ENCODE data around the gene DBF4. TPM values are rescaled to one million over a fixed set of nuclear protein-coding genes. Genes with fewer than 3 reads are reported as not detected.
"Not testable (repeated sequence)": the region's sequence is repeated elsewhere in the genome, so short reads cannot be mapped to it uniquely, and the experiment has no call there.

DBF4 gene
- total RNA-seq, 1 donor from 2014 or later: 72.3 TPM

- H3K4me3 Mint-ChIP-seq (ENCODE audit: low read depth): no peak overlapping the region
- no peak for DNase-seq (ENCODE audit: low spot score)
- peaks cover 26% of the 10 kb centered on the region for H3K4me1 Mint-ChIP-seq (ENCODE audit: low read depth)
- no peak overlapping the region for H3K27ac Mint-ChIP-seq
- H3K9me3 Mint-ChIP-seq: peaks cover 49% of the 10 kb centered on the region
- no peaks in the 10 kb centered on the region for H3K27me3 Mint-ChIP-seq (ENCODE audit: low read depth)
- intact Hi-C loops (cut with micrococcal nuclease): loop anchor here (10.0 kb wide), 2 partner anchors 528 to 718 kb away; partner anchors contain the start of genes CROT and DMTF1
- peaks cover 74% of the 10 kb centered on the region for H3K36me3 Mint-ChIP-seq (ENCODE audit: low read depth)
These were observed 3.9 kb upstream of the DBF4 start for GRCh38 chr7:87872346-87872745.

DNA sequence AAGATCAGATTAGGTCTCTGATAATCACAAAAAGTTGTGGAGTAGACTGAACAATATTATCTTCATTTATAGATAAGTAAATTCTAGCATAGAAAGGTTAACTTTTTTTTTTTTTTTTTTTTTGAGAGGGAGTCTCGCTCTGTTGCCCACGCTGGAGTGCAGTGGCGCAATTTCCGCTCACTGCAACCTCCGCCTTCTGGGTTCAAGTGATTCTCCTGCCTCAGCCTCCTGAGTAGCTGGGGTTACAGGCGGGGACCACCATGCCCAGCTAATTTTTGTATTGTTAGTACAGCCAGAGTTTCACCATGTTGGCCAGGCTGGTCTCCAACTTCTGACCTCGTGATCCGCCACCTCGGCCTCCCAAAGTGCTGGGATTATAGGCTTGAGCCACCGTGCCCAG lies 3.0 kb upstream of the DBF4 start:
- Mint-ChIP-seq H3K9me3 (peaks cover 41% of the 10 kb centered on the region), H3K4me1 (ENCODE audit: low read depth) (peaks cover 31% of the 10 kb centered on the region), H3K36me3 (ENCODE audit: low read depth) (peaks cover 69% of the 10 kb centered on the region)
- intact Hi-C loops (cut with micrococcal nuclease): loop anchor here (10.0 kb wide), 2 partner anchors 529 to 719 kb away; partner anchors contain the start of genes CROT and DMTF1
- not testable (repeated sequence) for H3K27me3 Mint-ChIP-seq (ENCODE audit: low read depth); H3K27ac Mint-ChIP-seq; DNase-seq (ENCODE audit: low spot score); H3K4me3 Mint-ChIP-seq (ENCODE audit: low read depth)

- no peaks in the 10 kb centered on the region for H3K27me3 Mint-ChIP-seq (ENCODE audit: low read depth)
- peak overlapping the region; percentile 88 for H3K4me3 Mint-ChIP-seq (ENCODE audit: low read depth)
- intact Hi-C loops (cut with micrococcal nuclease): loop anchor here (10.0 kb wide), 2 partner anchors 529 to 719 kb away; partner anchors contain the start of genes CROT and DMTF1
- peak overlapping the region; percentile 47 for H3K27ac Mint-ChIP-seq
- DNase-seq (ENCODE audit: low spot score): no peak
- peaks cover 66% of the 10 kb centered on the region for H3K36me3 Mint-ChIP-seq (ENCODE audit: low read depth)
- peaks cover 39% of the 10 kb centered on the region for H3K9me3 Mint-ChIP-seq
- H3K4me1 Mint-ChIP-seq (ENCODE audit: low read depth): peaks cover 36% of the 10 kb centered on the region
These were observed 2.2 kb upstream of the DBF4 start for GRCh38 chr7:87874066-87874465.

GRCh38 chr7:87875151-87876039 lies 898 bp upstream of the DBF4 start:
- intact Hi-C loops (cut with micrococcal nuclease): loop anchor here (1.0 to 10.0 kb wide), 7 partner anchors 59 to 721 kb away; partner anchors contain the start of genes ADAM22, CROT, DMTF1 and RUNDC3B
- peaks cover 64% of the 10 kb centered on the region for H3K36me3 Mint-ChIP-seq (ENCODE audit: low read depth)
- no peaks in the 10 kb centered on the region for H3K27me3 Mint-ChIP-seq (ENCODE audit: low read depth)
- H3K4me3 Mint-ChIP-seq (ENCODE audit: low read depth): peak overlapping the region; percentile 96
- peak overlapping the region; percentile 64 for H3K27ac Mint-ChIP-seq
- peaks cover 43% of the 10 kb centered on the region for H3K4me1 Mint-ChIP-seq (ENCODE audit: low read depth)
- H3K9me3 Mint-ChIP-seq: peaks cover 32% of the 10 kb centered on the region
- no peak for DNase-seq (ENCODE audit: low spot score)

DNA sequence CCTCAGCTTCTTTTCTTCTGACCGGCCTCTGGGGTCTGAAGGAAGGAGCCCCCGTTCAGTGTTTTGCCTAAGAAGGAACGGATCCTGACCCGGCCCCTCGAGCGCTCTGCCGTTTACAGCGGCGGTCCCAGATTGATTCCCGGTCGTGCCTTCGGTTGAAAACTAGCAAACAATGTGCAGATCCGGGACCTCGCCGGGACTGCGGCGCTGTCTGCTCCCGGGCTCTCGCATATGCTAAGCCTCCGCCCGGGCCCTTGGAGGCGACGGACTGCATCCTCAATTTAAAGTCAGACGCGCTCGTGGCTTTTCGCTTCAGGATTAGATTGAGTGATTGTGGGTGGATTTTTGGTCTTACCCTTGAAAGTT lies 559 bp downstream of the DBF4 start:
- H3K27ac Mint-ChIP-seq: peak overlapping the region; percentile 97
- H3K27me3 Mint-ChIP-seq (ENCODE audit: low read depth): no peaks in the 10 kb centered on the region
- H3K9me3 Mint-ChIP-seq: peaks cover 17% of the 10 kb centered on the region
- intact Hi-C loops (cut with micrococcal nuclease): loop anchor here (1.0 to 10.0 kb wide), 7 partner anchors 57 to 722 kb away; partner anchors contain the start of genes ADAM22, CROT, DMTF1 and RUNDC3B
- peak; percentile 41 for DNase-seq (ENCODE audit: low spot score)
- peak overlapping the region; percentile 96 for H3K4me3 Mint-ChIP-seq (ENCODE audit: low read depth)
- peaks cover 64% of the 10 kb centered on the region for H3K36me3 Mint-ChIP-seq (ENCODE audit: low read depth)
- H3K4me1 Mint-ChIP-seq (ENCODE audit: low read depth): peaks cover 54% of the 10 kb centered on the region

GRCh38 chr7:87877366-87878040 lies 1.2 kb downstream of the DBF4 start:
- Mint-ChIP-seq H3K27me3 (ENCODE audit: low read depth) (no peaks in the 10 kb centered on the region), H3K4me1 (ENCODE audit: low read depth) (peaks cover 56% of the 10 kb centered on the region), H3K27ac (peak overlapping the region; percentile 97), H3K9me3 (peaks cover 11% of the 10 kb centered on the region), H3K4me3 (ENCODE audit: low read depth) (peak overlapping the region; percentile 96), H3K36me3 (ENCODE audit: low read depth) (peaks cover 64% of the 10 kb centered on the region)
- intact Hi-C loops (cut with micrococcal nuclease): loop anchor here (5.0 to 10.0 kb wide), 3 partner anchors 225 to 723 kb away; partner anchors contain the start of genes CROT and DMTF1
- no peak for DNase-seq (ENCODE audit: low spot score)

GRCh38 chr7:87878208-87878735 lies 2.0 kb downstream of the DBF4 start:
- no peaks in the 10 kb centered on the region for H3K27me3 Mint-ChIP-seq (ENCODE audit: low read depth)
- peaks cover 56% of the 10 kb centered on the region for H3K4me1 Mint-ChIP-seq (ENCODE audit: low read depth)
- H3K9me3 Mint-ChIP-seq: peaks cover 5% of the 10 kb centered on the region
- DNase-seq (ENCODE audit: low spot score): no peak
- H3K27ac Mint-ChIP-seq: no peak overlapping the region
- intact Hi-C loops (cut with micrococcal nuclease): loop anchor here (5.0 to 10.0 kb wide), 3 partner anchors 224 to 723 kb away; partner anchors contain the start of genes CROT and DMTF1
- H3K4me3 Mint-ChIP-seq (ENCODE audit: low read depth): peak overlapping the region; percentile 96
- peaks cover 63% of the 10 kb centered on the region for H3K36me3 Mint-ChIP-seq (ENCODE audit: low read depth)

- Mint-ChIP-seq H3K4me1 (ENCODE audit: low read depth) (peaks cover 51% of the 10 kb centered on the region), H3K27me3 (ENCODE audit: low read depth) (no peaks in the 10 kb centered on the region), H3K4me3 (ENCODE audit: low read depth) (no peak overlapping the region), H3K36me3 (ENCODE audit: low read depth) (peaks cover 67% of the 10 kb centered on the region), H3K27ac (no peak overlapping the region), H3K9me3 (no peaks in the 10 kb centered on the region)
- DNase-seq (ENCODE audit: low spot score): no peak
- intact Hi-C loops (cut with micrococcal nuclease): no loop called here
These were observed 6.1 kb downstream of the DBF4 start for GRCh38 chr7:87882151-87882937.

- Mint-ChIP-seq H3K9me3 (no peaks in the 10 kb centered on the region), H3K27me3 (ENCODE audit: low read depth) (no peaks in the 10 kb centered on the region), H3K36me3 (ENCODE audit: low read depth) (peaks cover 72% of the 10 kb centered on the region), H3K4me1 (ENCODE audit: low read depth) (peaks cover 36% of the 10 kb centered on the region), H3K27ac (no peak overlapping the region), H3K4me3 (ENCODE audit: low read depth) (no peak overlapping the region)
- DNase-seq (ENCODE audit: low spot score): no peak
- intact Hi-C loops (cut with micrococcal nuclease): no loop called here
These were observed 8.7 kb downstream of the DBF4 start for GRCh38 chr7:87885018-87885417.

GRCh38 chr7:87886875-87887274 lies 10.6 kb downstream of the DBF4 start:
- Mint-ChIP-seq H3K27ac (no peak overlapping the region), H3K4me1 (ENCODE audit: low read depth) (peaks cover 32% of the 10 kb centered on the region), H3K9me3 (no peaks in the 10 kb centered on the region), H3K27me3 (ENCODE audit: low read depth) (no peaks in the 10 kb centered on the region), H3K4me3 (ENCODE audit: low read depth) (no peak overlapping the region), H3K36me3 (ENCODE audit: low read depth) (peaks cover 66% of the 10 kb centered on the region)
- intact Hi-C loops (cut with micrococcal nuclease): loop anchor here (1.0 kb wide), 1 partner anchor 89 kb away; no protein-coding TSS in a partner anchor
- DNase-seq (ENCODE audit: low spot score): no peak

GRCh38 chr7:87895363-87895762 lies 19.1 kb downstream of the DBF4 start:
- Mint-ChIP-seq H3K36me3 (ENCODE audit: low read depth) (peaks cover 75% of the 10 kb centered on the region), H3K27me3 (ENCODE audit: low read depth) (no peaks in the 10 kb centered on the region), H3K9me3 (no peaks in the 10 kb centered on the region), H3K4me1 (ENCODE audit: low read depth) (peaks cover 31% of the 10 kb centered on the region), H3K27ac (no peak overlapping the region), H3K4me3 (ENCODE audit: low read depth) (no peak overlapping the region)
- intact Hi-C loops (cut with micrococcal nuclease): no loop called here
- no peak for DNase-seq (ENCODE audit: low spot score)

GRCh38 chr7:87899255-87899654 lies 23.0 kb downstream of the DBF4 start:
- Mint-ChIP-seq H3K9me3 (no peaks in the 10 kb centered on the region), H3K27me3 (ENCODE audit: low read depth) (no peaks in the 10 kb centered on the region), H3K27ac (no peak overlapping the region), H3K36me3 (ENCODE audit: low read depth) (peaks cover 74% of the 10 kb centered on the region), H3K4me3 (ENCODE audit: low read depth) (no peak overlapping the region), H3K4me1 (ENCODE audit: low read depth) (peaks cover 21% of the 10 kb centered on the region)
- intact Hi-C loops (cut with micrococcal nuclease): no loop called here
- DNase-seq (ENCODE audit: low spot score): no peak
